PC-3 (cell line): ENCODE results near the gene SORL1. TPM values are rescaled to one million over a fixed set of nuclear protein-coding genes. Genes with fewer than 3 reads are reported as not detected.

Experiments
- ATAC-seq: fragments of 200-7000 bp; cut with Tn5 transposase; 2 replicates; pipeline ENCODE4 v1.9.1; 2020; ENCODE audit warnings: mild to moderate bottlenecking, moderate library complexity
- BruUV-seq: library from RNA; stranded (reverse); fragments of 400-500 nt; replicated peaks from 2 replicates; lab custom pipeline; 2021; lab: Mats Ljungman, UMichigan
- CTCF ChIA-PET: fragments of 300-600 bp; sonication (Branson Sonifier 250); formaldehyde crosslinking; loops from one replicate; lab custom pipeline; 2022; ENCODE audit warnings: antibody characterized with exemption; lab: Charles Lee
- POLR2A ChIA-PET: fragments of 300-600 bp; sonication (Branson Sonifier 250); formaldehyde crosslinking; loops from one replicate; lab custom pipeline; 2022; ENCODE audit warnings: antibody characterized with exemption; ENCODE audit not compliant: unreplicated experiment; lab: Charles Lee
- DNase-seq: peaks from one replicate; pipeline ENCODE4 v3.0.0-alpha.2; 2015
- H2AFZ ChIP-seq: fragments of 300-600 bp; sonication (generic); 2 replicates; pipeline ENCODE4 v1.6.0; 2016; ENCODE audit warnings: antibody characterized with exemption, low read length
- H3F3A ChIP-seq: fragments of 300-600 bp; sonication (generic); one replicate; pipeline ENCODE4 v1.6.0; 2017; ENCODE audit warnings: antibody characterized with exemption, low read length, control low read depth, mild to moderate bottlenecking; ENCODE audit not compliant: unreplicated experiment
- H3K27ac ChIP-seq: fragments of 300-600 bp; sonication (generic); 2 replicates; pipeline ENCODE4 v1.5.1; 2016; ENCODE audit warnings: mild to moderate bottlenecking, low read length
- H3K27me3 ChIP-seq: fragments of 300-600 bp; sonication (generic); 2 replicates; pipeline ENCODE4 v1.6.1; 2016; ENCODE audit warnings: low read length, mixed read lengths
- H3K36me3 ChIP-seq: fragments of 300-600 bp; sonication (generic); 2 replicates; pipeline ENCODE4 v1.6.1; 2016; ENCODE audit warnings: low read depth, mixed run types, low read length, mixed read lengths
- H3K4me1 ChIP-seq: fragments of 300-600 bp; sonication (generic); 2 replicates; pipeline ENCODE4 v1.5.1; 2016; ENCODE audit warnings: low read length; ENCODE audit not compliant: insufficient read depth
- H3K4me2 ChIP-seq: fragments of 300-600 bp; sonication (generic); 2 replicates; pipeline ENCODE4 v1.6.0; 2016; ENCODE audit warnings: low read length
- H3K4me3 ChIP-seq: fragments of 300-600 bp; sonication (generic); 2 replicates; pipeline ENCODE4 v1.5.1; 2016; ENCODE audit warnings: mild to moderate bottlenecking, low read length, mixed read lengths
- H3K79me2 ChIP-seq: fragments of 300-600 bp; sonication (generic); 2 replicates; pipeline ENCODE4 v1.6.1; 2017; ENCODE audit warnings: low read length, mixed read lengths
- H3K9ac ChIP-seq: fragments of 300-600 bp; sonication (generic); 2 replicates; pipeline ENCODE4 v1.6.0; 2016; ENCODE audit warnings: mild to moderate bottlenecking, low read length
- H3K9me2 ChIP-seq: fragments of 300-600 bp; sonication (generic); replicated peaks from 2 replicates; pipeline ENCODE4 v1.6.1; 2016; ENCODE audit warnings: mixed run types, low read length, mixed read lengths
- H3K9me3 ChIP-seq: fragments of 300-600 bp; sonication (generic); 2 replicates; pipeline ENCODE4 v1.6.1; 2016; ENCODE audit warnings: low read length, mixed read lengths
- H4K20me1 ChIP-seq: fragments of 300-600 bp; sonication (generic); 2 replicates; pipeline ENCODE4 v1.6.1; 2016; ENCODE audit warnings: low read length, mixed read lengths
- EZH2 ChIP-seq: fragments of 300-600 bp; sonication (generic); IDR thresholded peaks from one replicate; pipeline ENCODE4 v1.6.1; 2017; ENCODE audit warnings: antibody characterized with exemption, mild to moderate bottlenecking, low read length; ENCODE audit not compliant: unreplicated experiment
- EZH2phosphoT487 ChIP-seq: fragments of 300-600 bp; sonication (generic); IDR thresholded peaks from 2 replicates; pipeline ENCODE4 v1.6.1; 2018; ENCODE audit warnings: mild to moderate bottlenecking, antibody characterized with exemption, low read length, borderline replicate concordance
- intact Hi-C: fragments of 100-400 bp; cut with micrococcal nuclease; formaldehyde crosslinking; loops from 2 replicates; pipeline ENCODE4 v1.9.0; 2023
- total RNA-seq: library from RNA; depleted of rRNA; stranded (reverse); fragments of >200 nt; gene quantifications from 2 replicates; pipeline ENCODE4 v1.2.3, GENCODE V29; 2014
- TF ChIP-seq, protein P1 (sequence below): fragments of 300-600 bp; sonication (generic); conservative IDR thresholded peaks from 2 replicates; pipeline ENCODE4 v1.5.1; 2017; ENCODE audit warnings: antibody characterized with exemption, low read depth, mild to moderate bottlenecking, low read length

SORL1 gene
- total RNA-seq, 1 experiment from 2014 or later: 53.7 TPM

DNA sequence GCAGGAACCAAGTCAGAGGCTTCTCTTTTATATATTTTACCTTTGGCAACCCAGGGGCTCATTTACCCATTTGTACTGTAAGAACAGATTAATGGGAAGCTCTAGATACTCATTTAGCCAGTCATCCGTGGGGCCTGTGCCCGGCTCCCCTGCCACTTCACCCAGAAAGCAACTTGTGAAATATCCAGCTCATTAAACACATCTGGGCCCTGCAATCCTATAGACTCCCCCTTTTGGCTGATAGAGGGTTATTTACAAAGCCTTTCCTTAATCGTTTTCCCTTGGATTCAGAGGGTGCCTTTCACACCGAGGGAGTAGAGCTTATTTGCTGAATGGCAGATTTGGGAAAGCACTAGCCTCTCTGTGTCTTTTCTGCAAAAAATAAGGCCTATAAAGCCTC is 119.4 kb downstream of the SORL1 start:
- CTCF ChIA-PET: no interaction called here
- intact Hi-C loops: no loop called here
- no peaks in the 10 kb centered on the region for H3K9me2 ChIP-seq
- H3K9ac ChIP-seq: no peak overlapping the region
- DNase-seq (no peak), ATAC-seq (no peak)
- no peaks in the 10 kb centered on the region for H3K9me3 ChIP-seq
- no peaks in the 10 kb centered on the region for H3F3A ChIP-seq
- no peaks in the 10 kb centered on the region for H3K27me3 ChIP-seq
- BruUV-seq: no TSS peak
- no peaks in the 10 kb centered on the region for H4K20me1 ChIP-seq
- peaks cover 17% of the 10 kb centered on the region for H3K36me3 ChIP-seq
- H3K27ac ChIP-seq: no peak overlapping the region
- POLR2A ChIA-PET: no interaction called here
- H3K4me1 ChIP-seq: no peaks in the 10 kb centered on the region
- no peaks in the 10 kb centered on the region for H3K79me2 ChIP-seq
- TF ChIP-seq EZH2 (no peak), EZH2phosphoT487 (no peak)
- TF ChIP-seq, protein P1, sequence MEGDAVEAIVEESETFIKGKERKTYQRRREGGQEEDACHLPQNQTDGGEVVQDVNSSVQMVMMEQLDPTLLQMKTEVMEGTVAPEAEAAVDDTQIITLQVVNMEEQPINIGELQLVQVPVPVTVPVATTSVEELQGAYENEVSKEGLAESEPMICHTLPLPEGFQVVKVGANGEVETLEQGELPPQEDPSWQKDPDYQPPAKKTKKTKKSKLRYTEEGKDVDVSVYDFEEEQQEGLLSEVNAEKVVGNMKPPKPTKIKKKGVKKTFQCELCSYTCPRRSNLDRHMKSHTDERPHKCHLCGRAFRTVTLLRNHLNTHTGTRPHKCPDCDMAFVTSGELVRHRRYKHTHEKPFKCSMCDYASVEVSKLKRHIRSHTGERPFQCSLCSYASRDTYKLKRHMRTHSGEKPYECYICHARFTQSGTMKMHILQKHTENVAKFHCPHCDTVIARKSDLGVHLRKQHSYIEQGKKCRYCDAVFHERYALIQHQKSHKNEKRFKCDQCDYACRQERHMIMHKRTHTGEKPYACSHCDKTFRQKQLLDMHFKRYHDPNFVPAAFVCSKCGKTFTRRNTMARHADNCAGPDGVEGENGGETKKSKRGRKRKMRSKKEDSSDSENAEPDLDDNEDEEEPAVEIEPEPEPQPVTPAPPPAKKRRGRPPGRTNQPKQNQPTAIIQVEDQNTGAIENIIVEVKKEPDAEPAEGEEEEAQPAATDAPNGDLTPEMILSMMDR: no peak
- H2AFZ ChIP-seq: no peak overlapping the region
- no peak overlapping the region for H3K4me2 ChIP-seq
- H3K4me3 ChIP-seq: no peak overlapping the region

DNA sequence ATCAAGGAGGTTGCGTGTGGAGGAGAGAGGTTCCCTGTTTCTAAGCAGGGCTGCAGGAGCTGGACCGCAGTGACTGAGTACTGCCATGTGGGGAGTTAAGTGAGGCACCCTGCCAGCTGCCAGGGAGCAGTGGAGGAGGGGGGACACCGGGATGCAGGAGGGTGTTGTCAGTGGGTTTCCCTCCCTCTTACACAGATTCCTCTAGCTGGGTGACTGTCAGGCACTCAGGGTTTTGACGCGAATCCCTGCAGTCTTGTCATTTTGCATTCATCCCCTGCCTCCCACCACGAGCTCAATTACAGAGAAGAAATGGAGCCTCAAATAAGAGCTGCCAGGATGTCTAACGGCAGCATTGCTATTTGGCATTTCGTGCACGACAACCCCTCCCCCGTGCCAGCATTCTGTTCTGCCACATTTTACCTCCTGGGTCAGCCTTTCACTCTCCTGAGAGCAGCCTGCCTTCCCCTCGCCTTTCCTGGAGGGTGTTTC is 120.5 kb downstream of the SORL1 start:
- Histone ChIP-seq H3K9me3 (no peaks in the 10 kb centered on the region), H3K9ac (no peak overlapping the region), H3F3A (no peaks in the 10 kb centered on the region), H3K79me2 (no peaks in the 10 kb centered on the region), H3K4me1 (no peaks in the 10 kb centered on the region), H3K36me3 (peaks cover 8% of the 10 kb centered on the region), H3K27ac (no peak overlapping the region), H3K27me3 (no peaks in the 10 kb centered on the region), H3K4me3 (no peak overlapping the region), H3K9me2 (no peaks in the 10 kb centered on the region), H2AFZ (no peak overlapping the region), H3K4me2 (no peak overlapping the region), H4K20me1 (no peaks in the 10 kb centered on the region)
- intact Hi-C loops: no loop called here
- POLR2A ChIA-PET: no interaction called here
- CTCF ChIA-PET: no interaction called here
- no peak for TF ChIP-seq EZH2
- no peak for TF ChIP-seq EZH2phosphoT487
- TF ChIP-seq, protein P1: no peak
- no TSS peak for BruUV-seq
- ATAC-seq (no peak), DNase-seq (no peak)

DNA sequence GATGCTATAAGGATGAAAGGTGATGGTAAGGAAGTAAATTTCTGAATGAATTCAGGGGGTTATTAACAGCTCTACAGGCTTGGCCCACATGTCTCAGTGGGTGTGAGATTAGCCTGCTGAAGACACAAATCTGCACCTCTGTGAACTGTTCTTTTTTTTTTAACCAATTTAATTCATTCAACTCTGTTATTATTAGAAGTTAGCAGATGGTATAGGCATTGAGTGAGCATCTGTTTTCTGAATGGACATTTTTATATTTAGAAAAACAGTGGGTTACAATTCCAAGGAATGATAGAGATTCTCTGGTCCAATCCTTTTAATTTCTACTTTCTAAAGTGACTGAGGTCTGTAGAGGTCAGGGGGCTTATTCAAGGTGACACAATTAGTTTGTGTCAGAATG is 122.7 kb downstream of the SORL1 start:
- no peaks in the 10 kb centered on the region for H3F3A ChIP-seq
- H3K4me2 ChIP-seq: no peak overlapping the region
- no peak overlapping the region for H2AFZ ChIP-seq
- POLR2A ChIA-PET: no interaction called here
- no peak for TF ChIP-seq EZH2
- no peak for TF ChIP-seq EZH2phosphoT487
- TF ChIP-seq, protein P1: no peak
- intact Hi-C loops: no loop called here
- peaks cover 8% of the 10 kb centered on the region for H3K36me3 ChIP-seq
- no peaks in the 10 kb centered on the region for H3K79me2 ChIP-seq
- no peaks in the 10 kb centered on the region for H3K4me1 ChIP-seq
- H4K20me1 ChIP-seq: no peaks in the 10 kb centered on the region
- ATAC-seq (no peak), DNase-seq (no peak)
- CTCF ChIA-PET: no interaction called here
- no peak overlapping the region for H3K27ac ChIP-seq
- H3K27me3 ChIP-seq: no peaks in the 10 kb centered on the region
- no peak overlapping the region for H3K9ac ChIP-seq
- H3K9me2 ChIP-seq: no peaks in the 10 kb centered on the region
- no TSS peak for BruUV-seq
- no peak overlapping the region for H3K4me3 ChIP-seq
- H3K9me3 ChIP-seq: no peaks in the 10 kb centered on the region
